Astrocyte of the cerebellum (primary cell): ENCODE measurements around the gene HIP1R.
A peak's percentile ranks its signal among the peaks of the same experiment; 100 is the strongest.

Experiments used
- DNase-seq: peaks from one replicate; pipeline ENCODE4 v3.0.0-alpha.2; 2011; ENCODE audit warnings: low read depth
- H3K4me3 ChIP-seq: 2 replicates; pipeline ENCODE4 v1.5.1; 2011; ENCODE audit warnings: mild to moderate bottlenecking, low read depth, low read length, moderate library complexity
- CTCF ChIP-seq: IDR thresholded peaks from 2 replicates; pipeline ENCODE4 v1.5.1; 2012; ENCODE audit warnings: low read length, low read depth, moderate library complexity, mild to moderate bottlenecking; ENCODE audit errors: missing control alignments
- in situ Hi-C: cut with HindIII; loops from 2 replicates; pipeline ENCODE4 v1.10.0; 2017; ENCODE audit warnings: low sequenced_read_pairs

HIP1R gene

GRCh38 chr12:122882908-122883558 is 47.8 kb downstream of the HIP1R start:
- in situ Hi-C loops = loop anchor here (5.0 kb wide), 1 partner anchor 64 kb away; no protein-coding TSS in a partner anchor
- DNase-seq = no peak
- H3K4me3 ChIP-seq = no peak overlapping the region
- no peak for TF ChIP-seq CTCF

- DNase-seq = no peak
- no peak overlapping the region for H3K4me3 ChIP-seq
- in situ Hi-C loops = loop anchor here (5.0 kb wide), 1 partner anchor 63 kb away; no protein-coding TSS in a partner anchor
- no peak for TF ChIP-seq CTCF
These were observed 49.0 kb downstream of the HIP1R start for GRCh38 chr12:122884091-122884826.

GRCh38 chr12:122884860-122885259 is 49.6 kb downstream of the HIP1R start:
- in situ Hi-C loops = loop anchor here (5.0 kb wide), 1 partner anchor 62 kb away; no protein-coding TSS in a partner anchor
- TF ChIP-seq CTCF = no peak
- no peak for DNase-seq
- H3K4me3 ChIP-seq = no peak overlapping the region

- no peak overlapping the region for H3K4me3 ChIP-seq
- in situ Hi-C loops = no loop called here
- DNase-seq = no peak
- TF ChIP-seq CTCF = no peak
These were observed 50.9 kb downstream of the HIP1R start for GRCh38 chr12:122886161-122886560.

GRCh38 chr12:122886851-122887818 is 51.9 kb downstream of the HIP1R start:
- in situ Hi-C loops = no loop called here
- no peak overlapping the region for H3K4me3 ChIP-seq
- DNase-seq = peak; percentile 50
- TF ChIP-seq CTCF = no peak

- DNase-seq = no peak
- no peak overlapping the region for H3K4me3 ChIP-seq
These were observed 52.6 kb downstream of the HIP1R start for GRCh38 chr12:122887819-122888212.

More at GRCh38 chr12:122887819-122888212, 52.6 kb downstream of the HIP1R start:
- in situ Hi-C loops = no loop called here
- TF ChIP-seq CTCF = no peak
